Esophagus muscularis mucosa (tissue), 3 donors: ENCODE measurements around the gene UBP1.

Experiments used
- EP300 ChIP-seq: sonication (generic); formaldehyde crosslinking; IDR thresholded peaks from one replicate; pipeline ENCODE4 v1.6.1; 2017; ENCODE audit warnings: antibody characterized with exemption
- POLR2AphosphoS5 ChIP-seq, 2 donors: sonication (generic); formaldehyde crosslinking; IDR thresholded peaks; one replicate each; pipeline ENCODE4 v1.6.1; 2017; ENCODE audit warnings: antibody characterized with exemption in 2 of 2

DNA sequence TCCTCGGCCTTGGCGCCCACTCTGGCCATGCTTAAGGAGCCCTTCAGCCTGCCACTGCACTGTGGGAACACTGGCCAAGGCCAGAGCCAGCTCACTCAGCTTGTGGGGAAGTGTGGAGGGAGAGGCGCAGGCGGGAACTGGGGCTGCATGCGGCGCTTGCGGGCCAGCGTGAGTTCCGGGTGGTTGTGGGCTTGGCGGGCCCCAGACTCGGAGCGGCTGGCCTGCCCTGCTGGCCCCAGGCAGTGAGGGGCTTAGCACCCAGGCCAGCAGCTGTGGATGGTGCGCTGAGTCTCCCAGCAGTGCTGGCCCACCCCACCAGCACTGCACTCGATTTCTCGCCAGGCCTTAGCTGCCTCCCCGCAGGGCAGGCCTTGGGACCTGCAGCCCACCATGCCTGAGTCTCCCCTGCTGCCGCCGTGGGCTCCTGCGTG, 13.1 kb upstream of the UBP1 start:
- no peak for TF ChIP-seq EP300
- no peak for TF ChIP-seq POLR2AphosphoS5 (IDR thresholded peaks at IDR 0.05)
